Erythroblast (primary cell): ENCODE data around the gene HDAC4.

Source experiments
- GATA1 ChIP-seq: IDR thresholded peaks from 2 replicates; pipeline ENCODE4 v1.6.1; 2011; ENCODE audit warnings: low read depth, mild to moderate bottlenecking, control low read depth, low read length, moderate library complexity
- POLR2A ChIP-seq: IDR thresholded peaks from 2 replicates; pipeline ENCODE4 v1.6.1; 2011; ENCODE audit warnings: mild to moderate bottlenecking, low read length

DNA sequence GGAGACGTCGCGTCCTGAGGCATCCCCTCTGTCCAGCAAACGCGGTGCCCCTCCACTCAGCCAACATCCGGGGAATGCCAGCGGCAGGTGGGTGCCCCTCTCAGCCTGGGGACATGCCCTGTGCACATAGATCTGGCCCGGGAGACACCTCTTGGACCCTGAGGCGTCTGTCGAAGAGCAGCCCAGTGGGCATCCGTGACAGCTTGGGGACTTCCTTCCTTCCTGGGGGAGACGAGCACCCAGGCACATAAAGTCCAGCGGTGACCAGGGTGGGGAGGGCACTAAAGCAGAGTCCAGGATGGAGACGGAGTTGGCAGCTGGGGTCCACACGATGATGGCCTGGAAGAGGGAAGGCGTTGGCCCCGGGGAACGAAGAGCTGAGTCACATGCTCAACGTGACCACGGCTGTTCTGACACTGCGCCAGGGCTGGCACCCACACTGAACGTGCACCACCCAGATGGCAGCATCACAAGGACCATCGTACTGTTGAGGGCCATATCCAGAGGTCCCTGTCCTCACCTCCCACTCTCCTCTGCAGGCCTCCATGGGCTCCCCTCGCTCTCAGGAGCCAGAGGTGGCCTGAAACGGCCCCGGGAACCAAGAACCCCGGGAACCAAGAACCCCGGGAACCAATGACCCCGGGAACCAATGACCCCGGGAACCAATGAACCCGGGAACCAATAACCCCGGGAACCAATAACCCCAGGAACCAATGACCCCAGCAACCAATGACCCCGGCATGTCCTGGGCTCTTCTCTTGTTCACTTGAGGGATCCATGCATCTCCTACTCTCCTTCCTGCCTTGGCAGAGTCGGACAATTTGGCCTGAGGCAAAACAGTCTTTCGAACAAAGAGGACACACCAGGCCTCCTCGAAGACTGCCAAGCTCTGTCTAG lies 22.6 kb downstream of the HDAC4 start:
- TF ChIP-seq POLR2A (no peak), GATA1 (no peak)
